ENCODE data around the gene CYP4V2.

CYP4V2 gene

DNA sequence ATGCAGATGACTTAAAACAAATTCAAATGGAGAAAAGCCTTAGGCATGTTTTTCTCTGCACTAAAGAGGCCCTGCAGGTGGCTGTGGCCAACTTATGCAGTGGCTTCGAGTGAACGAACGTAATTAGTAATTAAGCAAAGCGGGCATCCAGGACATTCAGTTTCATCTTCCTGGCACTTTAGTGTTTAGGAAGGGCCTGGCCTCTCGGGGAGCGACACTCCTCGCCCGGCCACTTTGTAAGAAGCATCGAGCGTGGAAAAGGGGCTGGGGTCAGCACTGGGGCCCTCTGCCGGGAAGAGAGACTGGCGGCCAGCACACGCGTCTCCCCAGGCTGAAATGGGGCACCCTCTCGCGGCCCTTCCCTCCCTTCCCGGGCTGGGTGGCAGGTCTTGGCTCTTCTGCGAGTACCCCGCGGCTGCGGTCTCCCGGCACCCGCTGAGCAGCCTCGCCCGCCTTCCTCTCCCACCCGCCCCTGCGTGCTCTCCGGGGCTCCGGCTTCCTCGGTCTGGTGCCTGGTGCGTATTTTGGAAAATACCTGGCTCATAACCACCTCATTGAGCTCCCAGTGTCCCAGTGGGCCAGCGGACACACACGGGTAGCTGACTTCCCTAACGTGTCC lies 677 bp upstream of the CYP4V2 start:
- H3K36me3 ChIP-seq (ENCODE audit: control insufficient read depth, low read depth, low read length) = no peaks in the 10 kb centered on the region
- H3K27ac ChIP-seq (ENCODE audit: low read length) = no peak overlapping the region
- H3K9ac ChIP-seq (ENCODE audit: low read length) = peak overlapping the region; percentile 63
- H3K27me3 ChIP-seq (ENCODE audit: control insufficient read depth, insufficient read depth, low read length) = peaks cover 9% of the 10 kb centered on the region
- peak overlapping the region; percentile 94 for H3K4me3 ChIP-seq (ENCODE audit: low read length)
- H3K4me1 ChIP-seq (ENCODE audit: control insufficient read depth, low read depth, low read length) = peaks cover 27% of the 10 kb centered on the region
- no peaks in the 10 kb centered on the region for H3K9me3 ChIP-seq (ENCODE audit: control insufficient read depth, low read depth, low read length)

DNA sequence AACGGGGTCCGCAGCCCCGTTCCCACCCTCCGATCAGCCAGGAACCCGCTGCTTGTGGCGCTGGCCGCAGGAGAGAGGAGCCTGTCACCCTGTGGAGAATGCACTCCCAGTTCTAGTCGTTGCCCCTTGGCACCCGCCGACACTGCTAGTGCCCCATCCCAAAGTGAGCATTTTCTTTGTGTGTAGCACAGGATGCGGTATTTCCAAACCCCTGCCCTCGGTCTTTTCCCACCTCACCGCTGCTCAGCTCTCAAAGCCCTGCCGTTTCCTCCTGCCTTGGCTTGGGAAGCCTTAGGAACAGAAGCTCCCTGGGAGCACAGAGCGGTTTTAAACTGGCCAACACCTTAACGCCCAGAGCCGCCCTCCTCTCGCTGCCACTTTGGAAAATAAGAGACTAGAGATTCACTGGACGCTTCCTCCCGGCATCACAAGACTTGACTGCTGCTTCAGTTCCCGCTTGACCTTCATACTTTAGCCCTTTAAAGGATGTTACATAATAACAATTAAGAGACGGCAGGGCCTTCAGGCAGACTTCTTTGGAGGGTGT lies 772 bp downstream of the CYP4V2 start:
- peaks cover 27% of the 10 kb centered on the region for H3K4me1 ChIP-seq (ENCODE audit: control insufficient read depth, low read depth, low read length)
- H3K27ac ChIP-seq (ENCODE audit: low read length) = no peak overlapping the region
- peak overlapping the region; percentile 94 for H3K4me3 ChIP-seq (ENCODE audit: low read length)
- no peaks in the 10 kb centered on the region for H3K36me3 ChIP-seq (ENCODE audit: control insufficient read depth, low read depth, low read length)
- peaks cover 9% of the 10 kb centered on the region for H3K27me3 ChIP-seq (ENCODE audit: control insufficient read depth, insufficient read depth, low read length)
- H3K9me3 ChIP-seq (ENCODE audit: control insufficient read depth, low read depth, low read length) = no peaks in the 10 kb centered on the region
- peak overlapping the region; percentile 59 for H3K9ac ChIP-seq (ENCODE audit: low read length)

DNA sequence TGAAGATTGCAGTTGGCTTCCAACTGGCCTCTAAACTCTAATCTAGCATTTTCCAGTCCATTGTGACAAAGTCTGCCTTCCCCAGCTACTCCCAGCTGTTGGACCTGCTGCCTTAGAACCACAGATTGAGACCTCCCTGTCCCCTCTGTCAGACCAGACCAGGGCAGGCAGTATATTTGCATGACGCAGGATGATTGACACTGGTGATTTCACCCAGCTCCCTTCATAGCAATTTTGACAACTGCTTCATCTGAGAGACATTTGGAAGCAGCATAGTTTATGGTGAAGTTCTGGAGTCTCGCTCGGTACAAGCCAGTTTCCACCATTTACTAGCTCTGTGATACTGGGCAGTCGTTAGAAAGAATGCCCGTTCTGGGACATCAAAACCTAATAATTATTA lies 2.5 kb downstream of the CYP4V2 start:
- Histone ChIP-seq H3K36me3 (ENCODE audit: control insufficient read depth, low read depth, low read length) (no peaks in the 10 kb centered on the region), H3K4me1 (ENCODE audit: control insufficient read depth, low read depth, low read length) (peaks cover 27% of the 10 kb centered on the region), H3K4me3 (ENCODE audit: low read length) (no peak overlapping the region), H3K27ac (ENCODE audit: low read length) (no peak overlapping the region), H3K9me3 (ENCODE audit: control insufficient read depth, low read depth, low read length) (no peaks in the 10 kb centered on the region), H3K27me3 (ENCODE audit: control insufficient read depth, insufficient read depth, low read length) (peaks cover 9% of the 10 kb centered on the region), H3K9ac (ENCODE audit: low read length) (no peak overlapping the region)

DNA sequence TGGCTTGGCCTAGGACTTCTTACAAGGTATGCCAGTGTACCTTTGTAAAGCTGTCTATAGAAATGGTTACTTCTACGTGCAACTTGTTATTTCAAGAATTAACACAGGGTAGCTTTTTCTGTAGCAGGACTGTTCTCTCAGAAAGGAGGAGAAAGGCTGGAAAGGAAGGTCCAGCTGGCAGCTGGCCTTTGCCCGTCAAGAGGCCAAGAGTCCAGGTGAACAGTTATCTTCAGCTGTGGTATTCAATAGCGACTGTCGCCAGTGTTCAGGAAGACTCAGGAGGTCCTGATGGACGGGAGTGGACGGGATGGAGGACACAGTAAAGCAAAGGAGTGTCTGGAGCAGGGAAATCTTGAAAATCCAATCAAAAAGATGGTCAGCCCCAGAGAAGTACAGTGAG lies 4.7 kb downstream of the CYP4V2 start:
- Histone ChIP-seq H3K9me3 (ENCODE audit: control insufficient read depth, low read depth, low read length) (no peaks in the 10 kb centered on the region), H3K27me3 (ENCODE audit: control insufficient read depth, insufficient read depth, low read length) (peaks cover 9% of the 10 kb centered on the region)

DNA sequence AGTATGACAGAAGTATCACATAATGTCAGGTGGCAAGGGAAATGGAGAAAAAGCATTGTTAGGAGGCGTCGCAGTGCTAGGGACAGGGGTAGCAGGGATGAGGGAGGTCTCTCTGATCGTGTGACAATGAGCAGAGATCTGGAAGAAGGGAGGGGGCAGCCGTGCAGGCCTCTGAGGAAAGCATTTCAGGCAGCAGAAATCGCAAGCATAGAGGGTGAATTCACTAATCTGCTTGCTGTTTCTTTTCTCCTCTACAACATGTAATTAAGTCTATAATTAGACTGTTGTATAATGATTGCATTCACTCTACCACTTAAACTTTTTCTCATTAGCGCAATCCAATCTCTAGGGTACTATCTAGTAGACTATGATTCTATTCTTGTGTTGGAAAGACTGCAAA lies 9.1 kb downstream of the CYP4V2 start:
- Histone ChIP-seq H3K9ac (ENCODE audit: low read length) (no peak overlapping the region), H3K4me3 (ENCODE audit: low read length) (no peak overlapping the region), H3K4me1 (ENCODE audit: control insufficient read depth, low read depth, low read length) (no peaks in the 10 kb centered on the region), H3K27ac (ENCODE audit: low read length) (no peak overlapping the region), H3K36me3 (ENCODE audit: control insufficient read depth, low read depth, low read length) (no peaks in the 10 kb centered on the region), H3K27me3 (ENCODE audit: control insufficient read depth, insufficient read depth, low read length) (no peaks in the 10 kb centered on the region), H3K9me3 (ENCODE audit: control insufficient read depth, low read depth, low read length) (no peaks in the 10 kb centered on the region)

More for the DNA sequence above, 4.7 kb downstream of the CYP4V2 start:
- no peaks in the 10 kb centered on the region for H3K36me3 ChIP-seq (ENCODE audit: control insufficient read depth, low read depth, low read length)
- H3K4me1 ChIP-seq (ENCODE audit: control insufficient read depth, low read depth, low read length) = peaks cover 13% of the 10 kb centered on the region
- no peak overlapping the region for H3K9ac ChIP-seq (ENCODE audit: low read length)
- H3K4me3 ChIP-seq (ENCODE audit: low read length) = no peak overlapping the region
- H3K27ac ChIP-seq (ENCODE audit: low read length) = no peak overlapping the region

DNA sequence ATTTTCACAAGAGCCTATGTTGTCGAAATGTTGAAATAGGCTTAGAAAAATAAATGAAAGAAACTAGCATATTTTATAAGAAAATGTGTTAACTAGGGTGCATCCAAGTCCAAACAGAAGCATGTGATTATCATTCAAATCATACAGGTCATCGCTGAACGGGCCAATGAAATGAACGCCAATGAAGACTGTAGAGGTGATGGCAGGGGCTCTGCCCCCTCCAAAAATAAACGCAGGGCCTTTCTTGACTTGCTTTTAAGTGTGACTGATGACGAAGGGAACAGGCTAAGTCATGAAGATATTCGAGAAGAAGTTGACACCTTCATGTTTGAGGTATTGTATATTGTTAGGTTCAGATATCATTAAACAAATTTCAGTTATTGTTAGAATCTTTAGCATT lies 9.6 kb downstream of the CYP4V2 start:
- Histone ChIP-seq H3K36me3 (ENCODE audit: control insufficient read depth, low read depth, low read length) (no peaks in the 10 kb centered on the region), H3K4me1 (ENCODE audit: control insufficient read depth, low read depth, low read length) (no peaks in the 10 kb centered on the region), H3K9me3 (ENCODE audit: control insufficient read depth, low read depth, low read length) (no peaks in the 10 kb centered on the region), H3K4me3 (ENCODE audit: low read length) (no peak overlapping the region), H3K9ac (ENCODE audit: low read length) (no peak overlapping the region), H3K27ac (ENCODE audit: low read length) (no peak overlapping the region), H3K27me3 (ENCODE audit: control insufficient read depth, insufficient read depth, low read length) (no peaks in the 10 kb centered on the region)

DNA sequence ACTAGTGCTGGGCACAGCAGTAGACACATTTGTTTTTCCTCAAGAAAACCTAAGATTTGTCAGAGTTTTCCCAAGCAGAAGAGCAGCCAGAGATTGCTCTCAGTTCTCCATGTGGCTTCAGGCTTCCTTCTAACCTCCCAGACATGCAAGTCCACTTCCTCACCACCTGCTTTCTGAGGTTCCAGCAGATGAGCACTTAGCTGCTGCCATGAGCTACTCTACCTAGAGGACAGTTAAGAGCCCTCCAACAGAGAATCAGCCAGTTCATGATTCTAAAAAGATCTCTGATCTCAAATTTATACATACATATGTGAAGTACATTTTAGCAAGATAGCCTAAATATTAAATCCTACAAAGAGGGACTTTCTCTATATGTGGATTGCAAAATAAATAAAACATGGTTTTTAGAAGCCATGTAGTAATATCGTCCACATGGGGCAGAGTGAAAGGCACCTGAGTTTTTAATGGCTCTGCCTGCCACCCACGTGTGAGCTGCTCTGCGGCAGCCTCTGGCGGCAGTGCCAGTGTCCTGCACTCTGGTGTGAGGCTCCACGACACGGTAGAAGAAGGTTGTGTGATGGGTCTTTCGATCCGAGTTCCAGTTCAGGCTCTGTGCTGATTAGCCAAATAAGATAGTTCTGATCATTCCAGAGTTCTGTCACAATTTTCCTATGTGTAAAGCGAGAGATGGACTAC lies 10.3 kb downstream of the CYP4V2 start:
- no peaks in the 10 kb centered on the region for H3K36me3 ChIP-seq (ENCODE audit: control insufficient read depth, low read depth, low read length)
- H3K9ac ChIP-seq (ENCODE audit: low read length) = no peak overlapping the region
- H3K9me3 ChIP-seq (ENCODE audit: control insufficient read depth, low read depth, low read length) = no peaks in the 10 kb centered on the region
- H3K27ac ChIP-seq (ENCODE audit: low read length) = no peak overlapping the region
- no peak overlapping the region for H3K4me3 ChIP-seq (ENCODE audit: low read length)
- no peaks in the 10 kb centered on the region for H3K4me1 ChIP-seq (ENCODE audit: control insufficient read depth, low read depth, low read length)
- no peaks in the 10 kb centered on the region for H3K27me3 ChIP-seq (ENCODE audit: control insufficient read depth, insufficient read depth, low read length)

DNA sequence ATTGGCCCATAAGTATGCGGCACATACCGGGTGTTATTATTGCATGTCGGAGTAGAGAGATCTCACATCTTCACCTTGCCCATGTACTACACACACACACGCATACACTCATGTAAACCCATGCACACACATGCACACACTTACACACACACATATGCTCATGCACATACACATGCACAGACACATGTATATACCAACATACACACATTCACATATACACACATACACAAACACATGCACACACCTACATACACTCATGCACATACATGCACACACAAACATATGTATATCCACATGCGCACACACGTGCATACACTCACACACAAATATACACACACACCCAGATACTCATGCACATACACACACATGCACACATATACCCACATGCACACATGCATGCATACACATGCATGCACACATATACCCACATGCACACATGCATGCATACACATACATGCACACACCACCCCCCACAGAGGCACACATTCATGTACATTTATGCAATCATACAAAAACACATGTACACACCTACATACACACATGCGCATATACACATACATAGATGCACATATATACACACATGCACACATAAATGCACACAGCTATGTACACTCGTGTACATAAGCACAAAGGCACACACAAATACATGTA lies 11.2 kb downstream of the CYP4V2 start:
- Histone ChIP-seq H3K9ac (ENCODE audit: low read length) (no peak overlapping the region), H3K27ac (ENCODE audit: low read length) (no peak overlapping the region), H3K4me3 (ENCODE audit: low read length) (no peak overlapping the region), H3K9me3 (ENCODE audit: control insufficient read depth, low read depth, low read length) (no peaks in the 10 kb centered on the region), H3K4me1 (ENCODE audit: control insufficient read depth, low read depth, low read length) (no peaks in the 10 kb centered on the region), H3K36me3 (ENCODE audit: control insufficient read depth, low read depth, low read length) (no peaks in the 10 kb centered on the region), H3K27me3 (ENCODE audit: control insufficient read depth, insufficient read depth, low read length) (no peaks in the 10 kb centered on the region)

DNA sequence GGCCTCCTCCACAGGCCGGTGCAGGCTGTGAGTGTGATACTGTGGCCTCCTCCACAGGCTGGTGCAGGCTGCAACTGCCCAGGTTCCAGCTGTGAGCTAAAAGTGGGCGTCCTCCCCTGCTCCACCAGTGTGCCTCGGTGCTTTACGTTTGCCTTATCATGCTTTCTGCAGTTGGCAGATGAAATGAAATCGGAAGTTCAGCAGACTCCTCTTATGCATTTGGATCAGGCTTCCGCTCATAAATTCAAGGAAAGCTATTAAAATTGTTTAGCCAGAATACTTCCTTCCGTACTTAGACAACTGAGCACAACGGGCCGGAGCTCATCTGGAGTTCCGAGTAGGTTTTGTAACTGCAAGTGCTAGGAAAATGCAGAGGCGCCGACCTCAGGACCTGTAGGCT lies 12.0 kb downstream of the CYP4V2 start:
- Histone ChIP-seq H3K27me3 (ENCODE audit: control insufficient read depth, insufficient read depth, low read length) (no peaks in the 10 kb centered on the region), H3K4me3 (ENCODE audit: low read length) (no peak overlapping the region), H3K4me1 (ENCODE audit: control insufficient read depth, low read depth, low read length) (no peaks in the 10 kb centered on the region)

DNA sequence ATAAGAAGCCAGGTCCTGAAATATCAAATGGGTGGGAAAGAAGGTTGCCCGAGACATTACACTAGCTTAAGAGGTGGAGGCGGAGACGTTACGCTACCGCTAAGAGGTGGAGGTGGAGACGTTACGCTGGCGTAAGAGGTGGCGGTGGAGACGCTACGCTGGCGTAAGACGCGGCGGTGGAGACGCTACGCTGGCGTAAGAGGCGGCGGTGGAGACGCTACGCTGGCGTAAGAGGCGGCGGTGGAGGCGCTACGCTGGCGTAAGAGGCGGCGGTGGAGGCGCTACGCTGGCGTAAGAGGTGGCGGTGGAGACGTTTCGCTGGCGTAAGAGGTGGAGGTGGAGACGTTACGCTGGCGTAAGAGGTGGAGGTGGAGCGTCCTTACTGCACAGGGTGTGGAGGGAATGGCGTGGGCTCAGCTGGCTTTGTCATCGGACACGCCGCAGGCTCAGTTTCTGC lies 12.8 kb downstream of the CYP4V2 start:
- no peaks in the 10 kb centered on the region for H3K27me3 ChIP-seq (ENCODE audit: control insufficient read depth, insufficient read depth, low read length)
- no peak overlapping the region for H3K4me3 ChIP-seq (ENCODE audit: low read length)
- H3K9me3 ChIP-seq (ENCODE audit: control insufficient read depth, low read depth, low read length) = no peaks in the 10 kb centered on the region
- H3K27ac ChIP-seq (ENCODE audit: low read length) = no peak overlapping the region
- no peaks in the 10 kb centered on the region for H3K4me1 ChIP-seq (ENCODE audit: control insufficient read depth, low read depth, low read length)
- H3K9ac ChIP-seq (ENCODE audit: low read length) = no peak overlapping the region
- H3K36me3 ChIP-seq (ENCODE audit: control insufficient read depth, low read depth, low read length) = no peaks in the 10 kb centered on the region

More for the DNA sequence above, 12.0 kb downstream of the CYP4V2 start:
- Histone ChIP-seq H3K27ac (ENCODE audit: low read length) (no peak overlapping the region), H3K9me3 (ENCODE audit: control insufficient read depth, low read depth, low read length) (no peaks in the 10 kb centered on the region), H3K36me3 (ENCODE audit: control insufficient read depth, low read depth, low read length) (no peaks in the 10 kb centered on the region), H3K9ac (ENCODE audit: low read length) (no peak overlapping the region)

DNA sequence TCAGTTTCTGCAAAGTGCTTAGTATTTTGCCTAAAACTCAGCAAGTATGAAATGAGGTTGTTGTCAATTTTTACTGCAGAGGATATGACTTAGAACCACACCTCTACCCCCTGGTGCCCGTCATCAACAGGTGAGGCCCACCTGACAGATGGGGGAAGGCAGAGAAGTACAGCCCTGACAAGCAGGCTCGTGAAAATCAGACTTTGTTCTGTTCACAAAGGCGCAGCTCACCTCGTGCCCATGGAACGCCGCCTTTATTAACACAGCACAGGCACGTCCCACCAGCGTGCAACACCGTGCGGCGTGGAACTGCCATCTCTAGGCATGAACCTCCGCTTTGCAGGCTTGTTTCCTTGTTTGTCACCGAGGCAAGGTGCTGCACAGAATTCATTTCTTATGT lies 13.3 kb downstream of the CYP4V2 start:
- H3K9ac ChIP-seq (ENCODE audit: low read length) = no peak overlapping the region
- H3K4me3 ChIP-seq (ENCODE audit: low read length) = no peak overlapping the region
- no peaks in the 10 kb centered on the region for H3K9me3 ChIP-seq (ENCODE audit: control insufficient read depth, low read depth, low read length)
- H3K36me3 ChIP-seq (ENCODE audit: control insufficient read depth, low read depth, low read length) = no peaks in the 10 kb centered on the region
- no peak overlapping the region for H3K27ac ChIP-seq (ENCODE audit: low read length)
- H3K27me3 ChIP-seq (ENCODE audit: control insufficient read depth, insufficient read depth, low read length) = no peaks in the 10 kb centered on the region
- H3K4me1 ChIP-seq (ENCODE audit: control insufficient read depth, low read depth, low read length) = no peaks in the 10 kb centered on the region

All from iPS-18a (cell line).